GM18519 (cell line): ENCODE data around the gene CPEB2.
"Not testable (repeated sequence)": the region's sequence is repeated elsewhere in the genome, so short reads cannot be mapped to it uniquely, and the experiment has no call there.

ENCODE experiments used
- ATAC-seq: cut with Tn5 transposase; IDR thresholded peaks from one replicate; pipeline ENCODE4 v1.9.1; 2021; ENCODE audit warnings: mild to moderate bottlenecking, moderate library complexity; ENCODE audit not compliant: unreplicated experiment, low FRiP score

CPEB2 gene

GRCh38 chr4:15042529-15043167, 40.4 kb downstream of the CPEB2 start:
- no peak for ATAC-seq

GRCh38 chr4:15043226-15043625, 40.9 kb downstream of the CPEB2 start:
- ATAC-seq: no peak

GRCh38 chr4:15043922-15044321, 41.6 kb downstream of the CPEB2 start:
- no peak for ATAC-seq

GRCh38 chr4:15054541-15054940, 52.3 kb downstream of the CPEB2 start:
- ATAC-seq: no peak

GRCh38 chr4:15060213-15060612, 57.9 kb downstream of the CPEB2 start:
- no peak for ATAC-seq

GRCh38 chr4:15063341-15063740, 61.1 kb downstream of the CPEB2 start:
- ATAC-seq: no peak

- no peak for ATAC-seq
Measured at GRCh38 chr4:15065516-15065915, 63.2 kb downstream of the CPEB2 start.

- no peak for ATAC-seq
Measured at GRCh38 chr4:15066140-15066539, 63.9 kb downstream of the CPEB2 start.

- no peak for ATAC-seq
Measured at GRCh38 chr4:15068298-15068697, 66.0 kb downstream of the CPEB2 start.

- ATAC-seq: no peak
Measured at GRCh38 chr4:15075875-15076274, 73.6 kb downstream of the CPEB2 start.

- ATAC-seq: no peak
Measured at GRCh38 chr4:15077969-15078368, 75.7 kb downstream of the CPEB2 start.

GRCh38 chr4:15078682-15079642, 76.7 kb downstream of the CPEB2 start:
- no peak for ATAC-seq

- ATAC-seq: no peak
Measured at GRCh38 chr4:15084780-15085179, 82.5 kb downstream of the CPEB2 start.

- not testable (repeated sequence) for ATAC-seq
Measured at GRCh38 chr4:15085762-15086161, 83.5 kb downstream of the CPEB2 start.

GRCh38 chr4:15086259-15086658, 84.0 kb downstream of the CPEB2 start:
- ATAC-seq: not testable (repeated sequence)

- no peak for ATAC-seq
Measured at GRCh38 chr4:15088394-15089035, 86.2 kb downstream of the CPEB2 start.

- ATAC-seq: no peak
Measured at GRCh38 chr4:15089979-15090378, 87.7 kb downstream of the CPEB2 start.

GRCh38 chr4:15100380-15100779, 98.1 kb downstream of the CPEB2 start:
- ATAC-seq: no peak

- ATAC-seq: no peak
Measured at GRCh38 chr4:15100994-15101695, 98.9 kb downstream of the CPEB2 start.

- no peak for ATAC-seq
Measured at GRCh38 chr4:15104825-15105224, 102.5 kb downstream of the CPEB2 start.

- no peak for ATAC-seq
Measured at GRCh38 chr4:15106399-15106798, 104.1 kb downstream of the CPEB2 start.
